Activated T-helper 2 cell treated with anti-CD3 and anti-CD28 coated beads, Interferon-gamma antibody, Interleukin-2, Interleukin-4, amounts not matched to agents 10 μg/mL and 5 μg/mL and 100 μg/mL, durations not matched to agents 14 hours and 24 hours and 36 hours (primary cell): Measurements from ENCODE around the gene DDAH1. TPM values are rescaled to one million over a fixed set of nuclear protein-coding genes. Genes with fewer than 3 reads are reported as not detected.

Source experiments
- DNase-seq: peaks from one replicate; pipeline ENCODE4 v3.0.0; 2021; ENCODE audit warnings: low spot score
- H3K27ac Mint-ChIP-seq: one replicate; pipeline ENCODE4 v1.8.0; 2021; ENCODE audit warnings: mixed read lengths
- H3K27me3 Mint-ChIP-seq: one replicate; pipeline ENCODE4 v1.8.0; 2021; ENCODE audit warnings: low read depth, mixed read lengths
- H3K36me3 Mint-ChIP-seq: one replicate; pipeline ENCODE4 v1.8.0; 2021; ENCODE audit warnings: low read depth, mixed read lengths
- H3K4me1 Mint-ChIP-seq: one replicate; pipeline ENCODE4 v1.8.0; 2021; ENCODE audit warnings: low read depth, mixed read lengths
- H3K4me3 Mint-ChIP-seq: one replicate; pipeline ENCODE4 v1.8.0; 2021; ENCODE audit warnings: low read depth, mild to moderate bottlenecking, moderate library complexity, mixed read lengths
- H3K9me3 Mint-ChIP-seq: one replicate; pipeline ENCODE4 v1.8.0; 2021; ENCODE audit warnings: mixed read lengths
- intact Hi-C: fragments of 100-400 bp; cut with micrococcal nuclease; formaldehyde crosslinking; loops from one replicate; pipeline ENCODE4 v1.15.1; 2023
- total RNA-seq: library from RNA; stranded (reverse); gene quantifications from 2 replicates; pipeline ENCODE4 v1.2.3, GENCODE V29; 2022

DDAH1 gene
- total RNA-seq, 1 donor from 2014 or later: not detected

- Mint-ChIP-seq H3K4me3 (no peak overlapping the region), H3K27ac (no peak overlapping the region), H3K27me3 (no peaks in the 10 kb centered on the region), H3K36me3 (no peaks in the 10 kb centered on the region), H3K9me3 (no peaks in the 10 kb centered on the region), H3K4me1 (no peaks in the 10 kb centered on the region)
- intact Hi-C loops: no loop called here
- no peak for DNase-seq
Measured at GRCh38 chr1:85448358-85448757, 16.6 kb downstream of the DDAH1 start.

GRCh38 chr1:85447006-85447943, 17.7 kb downstream of the DDAH1 start:
- intact Hi-C loops: no loop called here
- no peak for DNase-seq
- Mint-ChIP-seq H3K4me3 (no peak overlapping the region), H3K36me3 (no peaks in the 10 kb centered on the region), H3K9me3 (no peaks in the 10 kb centered on the region), H3K27ac (no peak overlapping the region), H3K27me3 (no peaks in the 10 kb centered on the region), H3K4me1 (no peaks in the 10 kb centered on the region)

- H3K27ac Mint-ChIP-seq: no peak overlapping the region
- intact Hi-C loops: no loop called here
- no peak for DNase-seq
- no peaks in the 10 kb centered on the region for H3K36me3 Mint-ChIP-seq
- no peaks in the 10 kb centered on the region for H3K9me3 Mint-ChIP-seq
- no peaks in the 10 kb centered on the region for H3K27me3 Mint-ChIP-seq
- H3K4me3 Mint-ChIP-seq: no peak overlapping the region
- H3K4me1 Mint-ChIP-seq: no peaks in the 10 kb centered on the region
Measured at GRCh38 chr1:85445906-85446305, 19.1 kb downstream of the DDAH1 start.

- Mint-ChIP-seq H3K4me3 (no peak overlapping the region), H3K36me3 (no peaks in the 10 kb centered on the region), H3K27me3 (no peaks in the 10 kb centered on the region), H3K9me3 (no peaks in the 10 kb centered on the region), H3K27ac (no peak overlapping the region), H3K4me1 (no peaks in the 10 kb centered on the region)
- DNase-seq: no peak
- intact Hi-C loops: no loop called here
Measured at GRCh38 chr1:85444381-85444780, 20.6 kb downstream of the DDAH1 start.

GRCh38 chr1:85440612-85441011, 24.3 kb downstream of the DDAH1 start:
- Mint-ChIP-seq H3K36me3 (no peaks in the 10 kb centered on the region), H3K4me3 (no peak overlapping the region), H3K4me1 (no peaks in the 10 kb centered on the region), H3K27ac (no peak overlapping the region), H3K27me3 (no peaks in the 10 kb centered on the region), H3K9me3 (no peaks in the 10 kb centered on the region)
- no peak for DNase-seq
- intact Hi-C loops: no loop called here

- H3K27ac Mint-ChIP-seq: no peak overlapping the region
- intact Hi-C loops: no loop called here
- H3K4me3 Mint-ChIP-seq: no peak overlapping the region
- no peaks in the 10 kb centered on the region for H3K27me3 Mint-ChIP-seq
- H3K36me3 Mint-ChIP-seq: no peaks in the 10 kb centered on the region
- H3K4me1 Mint-ChIP-seq: no peaks in the 10 kb centered on the region
- no peak for DNase-seq
- H3K9me3 Mint-ChIP-seq: no peaks in the 10 kb centered on the region
Measured at GRCh38 chr1:85438353-85438752, 26.6 kb downstream of the DDAH1 start.

GRCh38 chr1:85437139-85437538, 27.8 kb downstream of the DDAH1 start:
- Mint-ChIP-seq H3K4me1 (no peaks in the 10 kb centered on the region), H3K36me3 (no peaks in the 10 kb centered on the region), H3K4me3 (no peak overlapping the region), H3K27me3 (no peaks in the 10 kb centered on the region), H3K27ac (no peak overlapping the region), H3K9me3 (no peaks in the 10 kb centered on the region)
- intact Hi-C loops: no loop called here
- no peak for DNase-seq

GRCh38 chr1:85433096-85433495, 31.9 kb downstream of the DDAH1 start:
- Mint-ChIP-seq H3K9me3 (no peaks in the 10 kb centered on the region), H3K36me3 (no peaks in the 10 kb centered on the region), H3K4me1 (no peaks in the 10 kb centered on the region), H3K4me3 (no peak overlapping the region), H3K27ac (no peak overlapping the region), H3K27me3 (no peaks in the 10 kb centered on the region)
- DNase-seq: no peak
- intact Hi-C loops: no loop called here

- Mint-ChIP-seq H3K36me3 (no peaks in the 10 kb centered on the region), H3K27ac (no peak overlapping the region), H3K27me3 (peaks cover 2% of the 10 kb centered on the region), H3K9me3 (no peaks in the 10 kb centered on the region), H3K4me3 (no peak overlapping the region), H3K4me1 (no peaks in the 10 kb centered on the region)
- intact Hi-C loops: no loop called here
- no peak for DNase-seq
Measured at GRCh38 chr1:85428471-85429089, 36.4 kb downstream of the DDAH1 start.

GRCh38 chr1:85427849-85428248, 37.1 kb downstream of the DDAH1 start:
- Mint-ChIP-seq H3K9me3 (no peaks in the 10 kb centered on the region), H3K4me3 (no peak overlapping the region), H3K27ac (no peak overlapping the region), H3K4me1 (no peaks in the 10 kb centered on the region), H3K27me3 (peaks cover 4% of the 10 kb centered on the region), H3K36me3 (no peaks in the 10 kb centered on the region)
- intact Hi-C loops: no loop called here
- no peak for DNase-seq

- Mint-ChIP-seq H3K9me3 (no peaks in the 10 kb centered on the region), H3K27me3 (peaks cover 5% of the 10 kb centered on the region), H3K36me3 (no peaks in the 10 kb centered on the region), H3K4me3 (no peak overlapping the region), H3K4me1 (no peaks in the 10 kb centered on the region), H3K27ac (no peak overlapping the region)
- intact Hi-C loops: no loop called here
- DNase-seq: no peak
Measured at GRCh38 chr1:85427331-85427730, 37.6 kb downstream of the DDAH1 start.

GRCh38 chr1:85421179-85421578, 43.8 kb downstream of the DDAH1 start:
- intact Hi-C loops: no loop called here
- Mint-ChIP-seq H3K9me3 (no peaks in the 10 kb centered on the region), H3K36me3 (no peaks in the 10 kb centered on the region), H3K27ac (no peak overlapping the region), H3K27me3 (peaks cover 5% of the 10 kb centered on the region), H3K4me1 (no peaks in the 10 kb centered on the region), H3K4me3 (no peak overlapping the region)
- DNase-seq: no peak

GRCh38 chr1:85420199-85420598, 44.8 kb downstream of the DDAH1 start:
- no peaks in the 10 kb centered on the region for H3K36me3 Mint-ChIP-seq
- H3K27me3 Mint-ChIP-seq: peaks cover 4% of the 10 kb centered on the region
- intact Hi-C loops: no loop called here
- H3K27ac Mint-ChIP-seq: no peak overlapping the region
- no peak for DNase-seq
- H3K4me3 Mint-ChIP-seq: no peak overlapping the region
- H3K4me1 Mint-ChIP-seq: no peaks in the 10 kb centered on the region
- no peaks in the 10 kb centered on the region for H3K9me3 Mint-ChIP-seq
